ENCODE measurements around the gene HECW1.

GRCh38 chr7:43306404-43306803 is 194.0 kb downstream of the HECW1 start:
- TF ChIP-seq REST (IDR thresholded peaks at IDR 0.05; ENCODE audit: insufficient read depth in 1 of 2, low read depth in 2 of 2, low read length in 2 of 2) = no peak
- no peak for TF ChIP-seq POLR2AphosphoS5 (IDR thresholded peaks at IDR 0.05; ENCODE audit: low read depth, low read length)
